ENCODE data around the gene SEPTIN1. TPM values are rescaled to one million over a fixed set of nuclear protein-coding genes. Genes with fewer than 3 reads are reported as not detected.

The SEPTIN1 gene
- total RNA-seq, 1 donor from 2014 or later = 0.85 TPM

DNA sequence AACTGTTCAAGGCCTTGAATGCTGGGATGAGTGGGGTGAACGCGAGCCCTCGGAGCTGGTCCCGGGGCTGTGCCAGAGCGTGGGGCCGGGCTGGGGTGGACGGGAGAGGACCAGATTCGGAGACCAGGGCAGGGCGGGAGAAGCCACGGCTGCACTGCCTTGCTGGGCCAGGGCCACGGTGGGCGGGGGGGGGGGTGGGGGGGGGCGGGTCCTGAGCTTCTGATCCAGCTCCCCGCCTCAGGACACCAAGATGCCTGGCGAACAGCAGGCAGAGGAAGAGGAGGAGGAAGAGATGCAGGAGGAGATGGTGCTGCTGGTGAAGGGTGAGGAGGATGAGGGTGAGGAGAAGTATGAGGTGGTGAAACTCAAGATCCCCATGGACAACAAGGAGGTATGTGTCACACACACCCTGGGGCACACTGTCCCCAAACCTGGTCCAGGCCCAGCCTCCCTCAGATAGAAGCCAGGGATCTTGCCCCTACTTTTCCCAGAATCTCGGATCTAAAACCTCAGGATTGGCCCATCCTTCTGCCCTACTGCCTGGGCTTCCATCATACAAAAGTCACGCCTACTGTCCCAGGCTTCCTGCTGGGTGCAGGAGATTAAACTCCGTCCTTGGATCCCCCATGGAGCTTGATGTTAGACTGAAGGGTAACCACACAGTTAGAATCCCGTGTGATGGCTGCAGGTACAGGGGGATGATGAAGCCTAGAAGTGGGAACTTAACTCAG, 25.6 kb upstream of the SEPTIN1 start:
- peaks cover 25% of the 10 kb centered on the region for H3K4me1 Mint-ChIP-seq (ENCODE audit: low read depth)
- TF ChIP-seq, protein P1, sequence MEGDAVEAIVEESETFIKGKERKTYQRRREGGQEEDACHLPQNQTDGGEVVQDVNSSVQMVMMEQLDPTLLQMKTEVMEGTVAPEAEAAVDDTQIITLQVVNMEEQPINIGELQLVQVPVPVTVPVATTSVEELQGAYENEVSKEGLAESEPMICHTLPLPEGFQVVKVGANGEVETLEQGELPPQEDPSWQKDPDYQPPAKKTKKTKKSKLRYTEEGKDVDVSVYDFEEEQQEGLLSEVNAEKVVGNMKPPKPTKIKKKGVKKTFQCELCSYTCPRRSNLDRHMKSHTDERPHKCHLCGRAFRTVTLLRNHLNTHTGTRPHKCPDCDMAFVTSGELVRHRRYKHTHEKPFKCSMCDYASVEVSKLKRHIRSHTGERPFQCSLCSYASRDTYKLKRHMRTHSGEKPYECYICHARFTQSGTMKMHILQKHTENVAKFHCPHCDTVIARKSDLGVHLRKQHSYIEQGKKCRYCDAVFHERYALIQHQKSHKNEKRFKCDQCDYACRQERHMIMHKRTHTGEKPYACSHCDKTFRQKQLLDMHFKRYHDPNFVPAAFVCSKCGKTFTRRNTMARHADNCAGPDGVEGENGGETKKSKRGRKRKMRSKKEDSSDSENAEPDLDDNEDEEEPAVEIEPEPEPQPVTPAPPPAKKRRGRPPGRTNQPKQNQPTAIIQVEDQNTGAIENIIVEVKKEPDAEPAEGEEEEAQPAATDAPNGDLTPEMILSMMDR (IDR thresholded peaks at IDR 0.05) = no peak
- H3K27me3 Mint-ChIP-seq (ENCODE audit: low read depth) = no peaks in the 10 kb centered on the region
- H3K4me3 Mint-ChIP-seq (ENCODE audit: unreplicated experiment) = peak overlapping the region; percentile 78
- DNase-seq (ENCODE audit: low spot score) = no peak
- H3K9me3 Mint-ChIP-seq (ENCODE audit: low read depth) = no peaks in the 10 kb centered on the region
- H3K36me3 Mint-ChIP-seq (ENCODE audit: low read depth) = peaks cover 4% of the 10 kb centered on the region
- peak overlapping the region; percentile 89 for H3K27ac Mint-ChIP-seq (ENCODE audit: unreplicated experiment)

DNA sequence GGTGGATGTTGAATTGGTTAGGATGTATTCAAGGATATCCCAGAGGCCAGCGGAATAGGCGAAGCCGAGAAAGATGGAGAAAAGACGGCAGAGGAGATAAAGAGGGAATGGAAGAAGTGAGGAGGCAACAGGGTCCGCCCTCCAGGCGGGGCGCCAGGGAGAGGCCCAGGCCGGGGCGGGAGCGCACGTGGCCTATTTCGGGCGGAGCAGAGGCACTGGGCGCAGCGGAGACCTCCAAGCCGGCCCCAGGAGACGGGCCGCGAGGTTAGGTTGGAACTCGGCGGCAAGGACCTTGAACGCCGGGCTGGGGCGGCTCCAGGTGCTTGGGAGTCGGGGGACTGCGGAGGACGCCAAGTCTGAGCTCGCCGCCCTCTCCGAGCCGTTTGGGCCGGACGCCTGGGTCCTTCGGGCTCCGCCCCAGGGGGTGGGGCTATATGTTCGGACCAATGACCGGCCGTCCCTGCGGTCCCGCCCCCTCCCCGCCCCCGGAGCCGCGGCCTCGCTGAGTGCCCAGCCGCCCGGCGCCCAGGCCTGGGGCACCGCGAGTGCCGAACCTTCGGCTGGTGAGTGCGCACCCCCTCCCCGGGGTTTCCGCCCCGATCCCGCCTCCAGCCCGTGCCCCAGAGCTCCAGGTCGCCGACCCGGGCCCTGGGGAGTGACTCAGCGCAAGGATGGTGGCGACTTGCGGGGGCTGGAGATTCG, 24.9 kb upstream of the SEPTIN1 start, which contains the start of gene ZNF771:
Gene ZNF771 (plus strand): TSS at position 505 of the 702 bp plus-strand sequence. CDS start 448 bp downstream, outside the sequence.
- H3K9me3 Mint-ChIP-seq (ENCODE audit: low read depth) = no peaks in the 10 kb centered on the region
- no peaks in the 10 kb centered on the region for H3K27me3 Mint-ChIP-seq (ENCODE audit: low read depth)

DNA sequence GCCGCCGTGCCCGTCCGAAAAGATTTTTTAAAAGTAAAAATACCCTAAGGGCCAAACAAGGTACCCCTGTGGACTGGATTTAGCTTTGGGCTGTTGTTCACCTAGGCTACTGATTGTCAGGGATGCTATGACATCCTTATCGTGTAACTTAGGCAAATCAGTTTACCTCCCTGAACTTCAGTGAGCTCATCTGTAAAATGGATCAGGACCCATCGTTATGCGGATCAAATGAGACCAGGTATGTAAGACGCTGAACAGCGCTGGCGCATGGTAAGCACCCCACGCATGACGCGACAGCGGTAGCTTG, 24.4 kb upstream of the SEPTIN1 start:
- TF ChIP-seq, protein P1 (IDR thresholded peaks at IDR 0.05) = no peak
- no peak for DNase-seq (ENCODE audit: low spot score)
- no peaks in the 10 kb centered on the region for H3K9me3 Mint-ChIP-seq (ENCODE audit: low read depth)
- H3K4me3 Mint-ChIP-seq (ENCODE audit: unreplicated experiment) = peak overlapping the region; percentile 70
- H3K36me3 Mint-ChIP-seq (ENCODE audit: low read depth) = no peaks in the 10 kb centered on the region
- H3K4me1 Mint-ChIP-seq (ENCODE audit: low read depth) = peaks cover 22% of the 10 kb centered on the region
- peak overlapping the region; percentile 57 for H3K27ac Mint-ChIP-seq (ENCODE audit: unreplicated experiment)
- H3K27me3 Mint-ChIP-seq (ENCODE audit: low read depth) = no peaks in the 10 kb centered on the region

More for the DNA sequence above, 24.9 kb upstream of the SEPTIN1 start, which contains the start of gene ZNF771:
- peak; percentile 93 for DNase-seq (ENCODE audit: low spot score)
- Mint-ChIP-seq H3K4me3 (ENCODE audit: unreplicated experiment) (peak within 1 kb of the TSS; percentile 78), H3K27ac (ENCODE audit: unreplicated experiment) (peak within 1 kb of the TSS; percentile 89), H3K4me1 (ENCODE audit: low read depth) (peaks cover 25% of the 10 kb centered on the region), H3K36me3 (ENCODE audit: low read depth) (peaks cover 4% of the 10 kb centered on the region)
- TF ChIP-seq, protein P1 (IDR thresholded peaks at IDR 0.05) = peak; percentile 38

DNA sequence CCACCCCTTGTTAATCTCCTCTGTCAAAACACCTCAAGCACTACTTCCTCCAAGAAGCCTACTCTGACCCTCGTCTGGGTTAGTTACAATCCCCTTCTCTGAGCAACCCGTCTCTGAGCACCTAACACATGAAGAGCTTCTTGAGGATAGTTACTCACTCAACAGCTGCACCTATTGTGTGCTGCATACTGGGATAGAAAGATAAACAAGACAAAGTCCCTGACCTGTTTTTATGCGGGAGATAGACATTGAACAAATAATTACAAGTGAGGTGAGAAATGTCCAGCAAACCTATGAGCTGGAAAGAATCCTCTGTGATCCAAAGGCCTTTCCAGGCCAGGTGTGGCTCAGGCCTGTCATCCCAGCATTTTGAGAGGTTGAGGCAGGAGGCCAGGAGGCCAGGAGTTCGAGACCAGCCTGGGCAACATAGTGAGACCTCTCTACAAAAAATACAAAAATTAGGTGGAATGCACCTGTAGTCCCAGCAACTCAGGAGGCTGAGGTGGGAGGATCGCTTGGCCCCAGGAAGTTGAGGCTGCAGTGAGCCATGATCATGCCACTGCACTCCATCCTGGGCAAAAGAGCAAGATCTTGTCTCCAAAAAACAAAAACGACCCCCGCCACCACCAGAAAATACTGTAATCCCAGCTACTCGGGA, 19.5 kb upstream of the SEPTIN1 start:
- H3K4me1 Mint-ChIP-seq (ENCODE audit: low read depth) = peaks cover 27% of the 10 kb centered on the region
- TF ChIP-seq, protein P1 (IDR thresholded peaks at IDR 0.05) = no peak
- H3K27me3 Mint-ChIP-seq (ENCODE audit: low read depth) = no peaks in the 10 kb centered on the region
- no peaks in the 10 kb centered on the region for H3K9me3 Mint-ChIP-seq (ENCODE audit: low read depth)
- peaks cover 2% of the 10 kb centered on the region for H3K36me3 Mint-ChIP-seq (ENCODE audit: low read depth)
- no peak for DNase-seq (ENCODE audit: low spot score)
- no peak overlapping the region for H3K27ac Mint-ChIP-seq (ENCODE audit: unreplicated experiment)
- peak overlapping the region; percentile 87 for H3K4me3 Mint-ChIP-seq (ENCODE audit: unreplicated experiment)

Measured in chondrocyte (in vitro differentiated cells).